Measurements from ENCODE around the gene GPR89A. TPM values are rescaled to one million over a fixed set of nuclear protein-coding genes. Genes with fewer than 3 reads are reported as not detected.
A peak's percentile ranks its signal among the peaks of the same experiment; 100 is the strongest.
"Not testable (repeated sequence)": the region's sequence is repeated elsewhere in the genome, so short reads cannot be mapped to it uniquely, and the experiment has no call there.

Gene GPR89A
- total RNA-seq = 10 to 100 TPM; 13.5 to 23.1 (median 18.9) TPM
- polyA plus RNA-seq = 10 to 100 TPM; 12.5 to 21.5 TPM
- long read RNA-seq, donor 1, transcript GPR89A-201 (14 exons, 2,120 nt) = major isoform, 34 of 49 reads
- long read RNA-seq, donor 1, partial matches to known transcripts = 7 of 49 reads
- long read RNA-seq, donor 1, other reads (novel, unspliced or antisense) = 5 of 49 reads
- long read RNA-seq, donor 2, transcript GPR89A-201 (14 exons, 2,120 nt) = major isoform, 5 of 6 reads
- long read RNA-seq, donor 2, partial matches to known transcripts = 0 of 6 reads
- long read RNA-seq, donor 2, other reads (novel, unspliced or antisense) = 0 of 6 reads
- long read RNA-seq, donor 3, transcript GPR89A-201 (14 exons, 2,120 nt) = major isoform, 14 of 17 reads
- long read RNA-seq, donor 3, partial matches to known transcripts = 0 of 17 reads
- long read RNA-seq, donor 3, other reads (novel, unspliced or antisense) = 3 of 17 reads

DNA sequence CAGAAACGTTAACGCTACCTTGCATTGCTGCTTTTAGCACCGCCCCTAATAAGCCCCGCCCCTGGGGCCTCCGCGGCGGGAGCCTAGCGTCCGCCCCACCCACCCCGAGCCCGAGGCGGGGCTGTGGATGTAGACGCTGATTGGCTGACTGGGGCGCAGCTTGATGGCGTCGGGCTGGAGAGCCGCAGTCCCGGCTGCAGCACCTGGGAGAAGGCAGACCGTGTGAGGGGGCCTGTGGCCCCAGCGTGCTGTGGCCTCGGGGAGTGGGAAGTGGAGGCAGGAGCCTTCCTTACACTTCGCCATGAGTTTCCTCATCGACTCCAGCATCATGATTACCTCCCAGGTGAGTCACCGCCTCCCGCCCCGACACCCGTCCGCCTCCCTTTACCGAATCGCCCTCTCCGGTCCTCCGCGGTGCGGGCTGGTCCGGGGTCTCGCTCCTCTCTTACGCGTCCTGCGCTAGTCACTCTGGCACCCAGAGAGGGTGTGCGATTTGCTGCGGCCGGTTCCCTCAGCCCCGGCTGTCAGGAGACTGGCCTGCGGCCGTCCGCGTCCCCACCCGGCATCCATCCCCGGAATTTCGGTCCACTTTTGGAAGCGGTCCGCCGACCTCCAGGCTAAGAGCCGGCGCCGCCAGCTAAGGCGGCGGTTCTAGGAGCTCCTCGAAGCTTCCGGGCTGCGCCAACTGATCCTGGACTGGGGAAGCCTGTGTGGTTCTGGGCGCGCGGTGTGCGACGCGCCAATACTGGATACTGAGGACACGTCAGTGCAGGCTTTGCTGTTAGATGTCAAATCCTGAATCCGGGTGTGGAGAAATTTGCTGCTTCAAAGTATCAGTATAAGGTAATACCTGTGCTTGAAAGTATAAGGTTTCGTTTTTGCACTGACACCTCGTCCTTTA lies at the start of gene GPR89A:
TSS of gene GPR89A (plus strand) at position 156 of the 901 bp plus-strand sequence. CDS start at position 302, 146 bp downstream.
- peak within 1 kb of the TSS; percentile 7 to 67 for H3K27ac ChIP-seq
- peak; percentile 93 to 97 (median 95) for DNase-seq
- H3K4me3 ChIP-seq = peak within 1 kb of the TSS; percentile 82
- H3K27me3 ChIP-seq; H3K36me3 ChIP-seq; intact Hi-C loops (cut with DNase I); H3K4me1 ChIP-seq (ENCODE audit: insufficient read depth); H3K9me3 ChIP-seq: not testable (repeated sequence)
- peak; percentile 32 for TF ChIP-seq POLR2A (IDR thresholded peaks at IDR 0.05)
- 0 to 1% (median 0%) methylated on average over 25 to 56 of the region's 71 CpGs for WGBS, 3 donors

DNA sequence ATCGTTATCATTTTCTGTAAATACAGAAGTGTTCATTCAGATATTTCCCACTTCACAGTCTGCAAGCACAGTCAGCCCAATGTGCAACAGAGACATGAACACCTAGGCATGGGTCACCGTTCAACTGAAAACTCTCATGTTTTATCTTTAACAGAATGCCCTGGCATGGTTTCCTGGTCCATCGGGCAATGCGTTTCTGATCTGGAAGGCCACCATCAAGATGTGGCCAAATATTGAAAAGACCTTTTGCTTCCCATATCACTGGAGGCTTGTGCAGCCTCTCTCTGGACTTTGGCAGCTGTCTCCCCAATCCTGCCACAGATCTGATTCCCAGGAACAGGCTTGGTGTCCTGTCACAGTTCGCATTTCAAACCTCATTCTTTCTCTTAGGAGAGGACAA lies 21.0 kb upstream of the GPR89A start:
- H3K9me3 ChIP-seq; H3K27me3 ChIP-seq; H3K36me3 ChIP-seq; intact Hi-C loops (cut with DNase I); H3K27ac ChIP-seq; H3K4me3 ChIP-seq; DNase-seq; H3K4me1 ChIP-seq (ENCODE audit: insufficient read depth): not testable (repeated sequence)
- WGBS, 3 donors = 90 to 97% (median 91%) methylated on average over 5 of the region's 5 CpGs

DNA sequence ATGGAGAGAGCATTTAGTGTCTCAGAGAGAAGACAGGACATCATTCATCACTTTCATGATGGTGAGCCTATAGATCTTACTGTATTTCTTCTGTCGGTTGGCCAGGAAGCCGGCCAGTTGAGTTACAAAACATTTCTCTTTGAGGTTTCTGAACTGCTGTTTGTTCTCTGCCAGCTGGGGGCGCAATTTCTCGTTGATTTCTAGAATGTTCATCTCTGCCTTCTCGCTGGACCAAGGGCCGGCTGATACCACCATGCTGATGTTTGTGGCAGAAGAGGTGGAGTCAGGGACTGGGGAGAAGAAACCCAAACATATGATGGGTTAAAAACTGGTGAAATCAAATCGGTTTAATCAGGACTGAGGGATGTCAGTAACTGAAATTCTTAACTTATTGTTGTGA lies 17.0 kb upstream of the GPR89A start:
- H3K4me1 ChIP-seq (ENCODE audit: insufficient read depth); H3K9me3 ChIP-seq; H3K36me3 ChIP-seq; intact Hi-C loops (cut with DNase I); H3K27me3 ChIP-seq; H3K27ac ChIP-seq; DNase-seq; H3K4me3 ChIP-seq: not testable (repeated sequence)
- 5 to 7% (median 5%) methylated on average over 5 to 7 of the region's 7 CpGs for WGBS, 3 donors

DNA sequence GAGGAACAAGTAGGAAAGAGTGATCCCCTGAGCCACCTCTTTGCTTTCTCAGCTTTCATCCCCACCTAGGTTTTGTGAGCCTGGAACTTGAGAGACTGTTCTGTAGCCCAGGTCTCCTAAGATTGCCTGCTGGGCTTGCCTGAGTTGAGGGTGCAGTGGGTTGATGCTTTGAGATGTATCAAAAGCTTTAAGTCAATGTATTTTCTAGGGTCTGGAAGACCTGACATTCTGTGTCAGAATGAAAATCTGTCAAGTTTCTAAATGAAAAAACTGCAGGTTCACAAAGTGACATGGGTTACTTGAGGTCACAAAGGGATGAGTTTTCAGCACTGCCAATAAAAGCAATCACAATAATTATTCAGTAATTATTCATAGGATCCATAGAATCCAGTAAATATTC lies 15.4 kb upstream of the GPR89A start:
- not testable (repeated sequence) for H3K4me3 ChIP-seq

DNA sequence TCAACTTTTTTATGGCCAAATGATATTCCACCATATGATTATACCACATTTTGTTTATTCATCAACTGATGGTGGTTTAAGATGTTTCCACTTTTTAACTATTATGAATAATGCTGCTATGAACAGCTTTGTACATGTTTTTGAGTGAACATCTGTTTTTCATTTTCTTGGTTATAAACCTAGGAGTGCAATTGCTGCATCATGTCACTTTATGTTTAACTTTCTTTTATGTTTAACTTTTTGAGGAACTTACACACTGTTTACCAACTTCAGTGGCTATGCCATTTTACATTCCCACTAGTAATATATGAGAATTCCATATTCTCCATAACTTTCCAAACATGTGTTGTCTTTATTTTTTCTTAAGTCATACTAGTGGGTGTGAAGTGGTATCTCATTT lies 12.4 kb upstream of the GPR89A start:
- H3K4me3 ChIP-seq; H3K9me3 ChIP-seq; DNase-seq; intact Hi-C loops (cut with DNase I); H3K27me3 ChIP-seq; H3K36me3 ChIP-seq; H3K27ac ChIP-seq; H3K4me1 ChIP-seq (ENCODE audit: insufficient read depth): not testable (repeated sequence)

More for the DNA sequence above, 15.4 kb upstream of the GPR89A start:
- H3K9me3 ChIP-seq; H3K27me3 ChIP-seq; H3K36me3 ChIP-seq; intact Hi-C loops (cut with DNase I); H3K4me1 ChIP-seq (ENCODE audit: insufficient read depth); DNase-seq; H3K27ac ChIP-seq: not testable (repeated sequence)

DNA sequence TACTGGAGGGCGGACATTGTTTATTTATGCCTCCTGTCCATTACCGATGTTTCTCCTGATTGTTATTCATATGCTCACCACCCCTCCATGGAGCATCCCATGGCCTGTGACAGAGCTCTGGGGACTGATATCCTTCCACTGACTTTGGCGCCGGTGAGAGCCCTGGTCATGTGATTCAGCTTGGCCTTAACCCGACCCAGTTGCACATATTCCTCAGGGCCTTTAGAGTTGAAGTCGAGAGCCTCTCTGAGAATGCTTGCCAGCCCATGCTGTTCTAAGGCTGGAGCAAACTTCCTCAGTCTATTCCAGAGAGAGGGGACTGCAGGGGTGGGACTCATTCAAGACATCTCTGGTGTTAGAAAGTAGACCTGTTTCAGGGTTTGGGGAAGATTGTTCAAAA lies 11.6 kb upstream of the GPR89A start:
- intact Hi-C loops (cut with DNase I); H3K27ac ChIP-seq; H3K36me3 ChIP-seq; H3K9me3 ChIP-seq; H3K4me1 ChIP-seq (ENCODE audit: insufficient read depth); H3K27me3 ChIP-seq; H3K4me3 ChIP-seq; DNase-seq: not testable (repeated sequence)
- WGBS, 3 donors = 64 to 79% (median 75%) methylated on average over 6 of the region's 6 CpGs

DNA sequence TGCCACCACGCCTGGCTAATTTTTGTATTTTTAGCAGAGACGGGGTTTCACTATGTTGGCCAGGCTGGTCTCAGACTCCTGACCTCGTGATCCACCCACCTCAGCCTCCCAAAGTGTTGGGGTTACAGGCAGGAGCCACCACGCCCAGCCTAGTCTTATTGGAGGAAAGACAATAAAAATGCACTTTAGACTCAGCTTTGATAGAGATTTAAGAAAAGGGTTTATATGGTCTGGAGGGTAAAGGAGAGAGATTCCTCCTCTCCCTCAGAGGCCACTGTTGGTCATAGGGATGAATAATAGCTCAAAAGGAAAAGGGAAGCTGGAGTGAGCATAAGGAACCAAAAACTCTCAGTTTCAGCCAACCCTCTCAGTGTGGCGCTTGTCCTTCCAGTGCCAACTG lies 8.4 kb upstream of the GPR89A start:
- H3K4me3 ChIP-seq; H3K4me1 ChIP-seq (ENCODE audit: insufficient read depth); DNase-seq; intact Hi-C loops (cut with DNase I); H3K27me3 ChIP-seq; H3K9me3 ChIP-seq; H3K36me3 ChIP-seq; H3K27ac ChIP-seq: not testable (repeated sequence)
- 74 to 77% (median 75%) methylated on average over 5 of the region's 5 CpGs for WGBS, 3 donors

DNA sequence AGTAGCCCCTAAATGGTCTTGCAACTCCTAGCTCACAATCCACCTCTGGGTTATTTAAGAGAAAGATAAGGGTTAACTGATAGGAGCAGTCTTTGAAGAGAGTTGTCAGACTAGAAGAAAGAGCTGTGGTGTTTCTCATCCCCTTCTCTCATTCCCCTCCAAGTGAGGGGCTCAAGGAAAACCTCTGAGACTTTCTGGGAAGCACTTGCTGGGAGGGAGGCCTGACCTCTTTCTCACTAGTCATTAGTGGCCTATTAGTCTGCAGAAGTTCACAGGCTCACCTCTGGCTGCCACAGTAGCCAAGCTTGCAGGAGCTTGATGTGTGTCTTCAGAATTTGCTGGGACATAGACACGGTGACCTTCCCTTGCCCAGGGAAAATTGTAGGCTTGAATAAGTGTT lies 6.2 kb upstream of the GPR89A start:
- TF ChIP-seq EP300 (IDR thresholded peaks at IDR 0.05) (no peak), CTCF (IDR thresholded peaks at IDR 0.05) (no peak), POLR2A (IDR thresholded peaks at IDR 0.05) (no peak)
- H3K36me3 ChIP-seq = no peaks in the 10 kb centered on the region
- no peak overlapping the region for H3K27ac ChIP-seq
- 59 to 72% (median 69%) methylated on average over 1 of the region's 1 CpG for WGBS, 3 donors
- H3K27me3 ChIP-seq = no peaks in the 10 kb centered on the region
- no peaks in the 10 kb centered on the region for H3K4me1 ChIP-seq (ENCODE audit: insufficient read depth)
- H3K9me3 ChIP-seq = no peaks in the 10 kb centered on the region
- intact Hi-C loops (cut with DNase I) = no loop called here
- DNase-seq = no peak
- H3K4me3 ChIP-seq = no peak overlapping the region

DNA sequence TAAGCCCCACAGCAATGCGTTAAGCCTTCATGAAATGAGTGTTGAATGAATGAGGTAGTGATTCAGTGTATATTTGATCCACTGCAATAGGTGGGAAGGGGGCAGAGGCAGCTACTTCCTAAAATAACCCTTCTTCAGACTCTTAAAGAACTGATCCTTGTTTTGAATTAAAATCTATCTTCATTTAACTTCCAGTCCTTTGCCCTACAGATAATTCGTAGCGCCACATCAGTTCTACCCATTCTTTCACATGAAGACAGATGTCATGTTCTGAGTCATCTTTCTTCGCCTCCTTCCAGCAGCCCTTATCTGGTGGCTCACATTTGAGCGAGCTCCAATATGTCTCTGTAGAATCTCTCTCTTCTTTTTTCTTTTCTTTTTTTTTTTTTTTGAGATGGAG lies 948 bp upstream of the GPR89A start:
- H3K4me1 ChIP-seq (ENCODE audit: insufficient read depth); H3K36me3 ChIP-seq; H3K27me3 ChIP-seq; H3K4me3 ChIP-seq; H3K27ac ChIP-seq; DNase-seq; intact Hi-C loops (cut with DNase I); H3K9me3 ChIP-seq: not testable (repeated sequence)
- 91 to 94% (median 91%) methylated on average over 4 to 5 of the region's 5 CpGs for WGBS, 3 donors

DNA sequence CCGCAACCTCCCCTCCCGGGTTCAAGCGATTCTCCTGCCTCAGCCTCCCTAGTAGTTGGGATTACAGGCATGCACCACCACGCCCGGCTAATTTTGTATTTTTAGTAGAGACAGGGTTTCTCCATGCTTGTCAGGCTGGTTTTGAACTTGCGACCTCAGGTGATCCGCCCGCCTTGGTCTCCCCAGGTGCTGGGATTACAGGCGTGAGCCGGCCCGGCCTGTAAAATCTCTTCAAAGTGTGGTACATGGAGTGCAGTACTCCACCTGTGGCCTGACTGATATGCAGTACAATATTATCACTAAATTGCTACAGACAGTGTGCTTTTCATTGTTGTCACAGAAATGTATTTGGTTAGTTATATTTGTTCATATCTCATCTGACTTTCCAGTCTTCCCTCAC lies 499 bp upstream of the GPR89A start:
- 98 to 100% methylated on average over 1 to 5 of the region's 11 CpGs; no CpG with 5 or more reads in 1 of the 3 donors for WGBS, 3 donors
- H3K9me3 ChIP-seq; H3K4me3 ChIP-seq; H3K4me1 ChIP-seq (ENCODE audit: insufficient read depth); H3K36me3 ChIP-seq; H3K27ac ChIP-seq; H3K27me3 ChIP-seq; intact Hi-C loops (cut with DNase I): not testable (repeated sequence)
- DNase-seq = peak in 2 of 5 donors; percentile 19 to 30
